Liver (tissue), 9 donors: ENCODE data around the gene EXPH5. TPM values are rescaled to one million over a fixed set of nuclear protein-coding genes. Genes with fewer than 3 reads are reported as not detected.
"Not testable (repeated sequence)": the region's sequence is repeated elsewhere in the genome, so short reads cannot be mapped to it uniquely, and the experiment has no call there.

ENCODE experiments used
- DNase-seq: peaks from one replicate; pipeline ENCODE4 v3.0.0-alpha.2; 2017; ENCODE audit warnings: low spot score
- H3K27ac ChIP-seq, 2 donors: one replicate each; pipeline ENCODE4 v1.7.0; 2013; ENCODE audit warnings: inconsistent platforms in 2 of 2, low read length in 2 of 2, control low read depth in 1 of 2, low read depth in 1 of 2, mild to moderate bottlenecking in 1 of 2
- H3K27me3 ChIP-seq, 4 donors: one replicate each; pipeline versions ENCODE4 v1.6.1 to v1.7.0; 2013; ENCODE audit warnings: low read length in 3 of 4, inconsistent platforms in 1 of 4, mild to moderate bottlenecking in 1 of 4, moderate library complexity in 1 of 4; ENCODE audit not compliant: control insufficient read depth in 4 of 4, insufficient read depth in 4 of 4
- H3K36me3 ChIP-seq, 4 donors: one replicate each; pipeline versions ENCODE4 v1.6.1 to v1.7.0; 2013; ENCODE audit warnings: low read length in 3 of 4, mild to moderate bottlenecking in 3 of 4, low read depth in 1 of 4, moderate library complexity in 1 of 4; ENCODE audit not compliant: control insufficient read depth in 4 of 4, insufficient read depth in 3 of 4
- H3K4me1 ChIP-seq, 4 donors: one replicate each; pipeline versions ENCODE4 v1.6.1 to v1.7.0; 2013; ENCODE audit warnings: low read length in 3 of 4, mild to moderate bottlenecking in 3 of 4, moderate library complexity in 1 of 4; ENCODE audit not compliant: control insufficient read depth in 4 of 4, insufficient read depth in 4 of 4
- H3K4me3 ChIP-seq, 3 donors: one replicate each; pipeline versions ENCODE4 v1.6.1 to v1.7.0; 2013; ENCODE audit warnings: low read length in 3 of 3, control low read depth in 1 of 3, low read depth in 1 of 3, mild to moderate bottlenecking in 1 of 3
- H3K9ac ChIP-seq, 2 donors: one replicate each; pipeline ENCODE4 v1.7.0; 2013; ENCODE audit warnings: low read length in 2 of 2, mild to moderate bottlenecking in 2 of 2, moderate library complexity in 2 of 2, control low read depth in 1 of 2, low read depth in 1 of 2
- H3K9me3 ChIP-seq, 4 donors: one replicate each; pipeline versions ENCODE4 v1.6.1 to v1.7.0; 2013; ENCODE audit warnings: low read length in 3 of 4; ENCODE audit not compliant: control insufficient read depth in 4 of 4
- ATF3 ChIP-seq: IDR thresholded peaks from 2 replicates; pipeline ENCODE4 v1.6.1; 2016; ENCODE audit warnings: antibody characterized with exemption
- EGR1 ChIP-seq, 2 donors: IDR thresholded peaks; 2 replicates each; pipeline ENCODE4 v1.6.1; 2016 to 2018; ENCODE audit warnings: antibody characterized with exemption in 2 of 2, low read depth in 2 of 2
- FOXA1 ChIP-seq: IDR thresholded peaks from 2 replicates; pipeline ENCODE4 v1.6.1; 2016; ENCODE audit warnings: antibody characterized with exemption
- FOXA2 ChIP-seq: IDR thresholded peaks from 2 replicates; pipeline ENCODE4 v1.6.1; 2016; ENCODE audit warnings: antibody characterized with exemption
- GABPA ChIP-seq, 2 donors: IDR thresholded peaks in 1 of 2; conservative IDR thresholded peaks in 1 of 2; 2 replicates each; pipeline ENCODE4 v1.6.1; 2016; ENCODE audit warnings: antibody characterized with exemption in 2 of 2, mild to moderate bottlenecking in 1 of 2, moderate library complexity in 1 of 2
- HNF4A ChIP-seq, 2 donors: conservative IDR thresholded peaks; 2 replicates each; pipeline ENCODE4 v1.6.1; 2016; ENCODE audit warnings: antibody characterized with exemption in 2 of 2, mild to moderate bottlenecking in 2 of 2
- HNF4G ChIP-seq: IDR thresholded peaks from 2 replicates; pipeline ENCODE4 v1.6.1; 2016; ENCODE audit warnings: antibody characterized with exemption
- JUND ChIP-seq, 2 donors: IDR thresholded peaks; 2 replicates each; pipeline ENCODE4 v1.6.1; 2016; ENCODE audit warnings: antibody characterized with exemption in 2 of 2
- NR2F2 ChIP-seq: IDR thresholded peaks from 2 replicates; pipeline ENCODE4 v1.6.1; 2016; ENCODE audit warnings: antibody characterized with exemption
- RAD21 ChIP-seq, 2 donors: IDR thresholded peaks; 2 replicates each; pipeline ENCODE4 v1.6.1; 2016; ENCODE audit warnings: antibody characterized with exemption in 2 of 2, mild to moderate bottlenecking in 2 of 2
- REST ChIP-seq: IDR thresholded peaks from 2 replicates; pipeline ENCODE4 v1.6.1; 2016; ENCODE audit warnings: antibody characterized with exemption, mild to moderate bottlenecking
- RXRA ChIP-seq, 2 donors: IDR thresholded peaks; 2 replicates each; pipeline ENCODE4 v1.6.1; 2017 to 2018; ENCODE audit warnings: antibody characterized with exemption in 2 of 2, mild to moderate bottlenecking in 1 of 2
- SP1 ChIP-seq: IDR thresholded peaks from 2 replicates; pipeline ENCODE4 v1.6.1; 2018; ENCODE audit warnings: antibody characterized with exemption, mild to moderate bottlenecking
- TAF1 ChIP-seq: conservative IDR thresholded peaks from 2 replicates; pipeline ENCODE4 v1.6.1; 2016; ENCODE audit warnings: antibody characterized with exemption, mild to moderate bottlenecking
- YY1 ChIP-seq: IDR thresholded peaks from 2 replicates; pipeline ENCODE4 v1.6.1; 2016; ENCODE audit warnings: antibody characterized with exemption, mild to moderate bottlenecking
- WGBS: extraction: QIAGEN DNeasy Blood & Tissue Kit; methylation state at CpG from one replicate; pipeline ENCODE4 v1.1.7; 2013; 5-methylcytosine and 5-hydroxymethylcytosine counted together
- polyA plus RNA-seq, 2 donors: library from polyadenylated mRNA; stranded (reverse) in 1 of 2; unstranded in 1 of 2; fragments of 200-250 nt in 1 of 2; fragments of >200 nt in 1 of 2; fragmentation: Nextera tagmentation in 1 of 2; extraction: Ambion mirVana in 1 of 2; gene quantifications; one replicate each; pipeline versions ENCODE4 v1.2.1 to v1.2.3, GENCODE V29; 2013 to 2015
- total RNA-seq, 2 donors: library from RNA; depleted of rRNA; stranded (reverse); fragments of >200 nt; gene quantifications; one replicate each; pipeline ENCODE4 v1.2.3, GENCODE V29; 2014
- TF ChIP-seq, protein P1 (sequence below): fragments of 150-350 bp; IDR thresholded peaks from 2 replicates; pipeline ENCODE4 v1.5.1; 2017; ENCODE audit warnings: improper control_type of control experiment, low read depth, low read length; ENCODE audit not compliant: missing input control
- TF ChIP-seq, protein P2 (sequence below): IDR thresholded peaks from 2 replicates; pipeline ENCODE4 v1.6.1; 2016; ENCODE audit warnings: antibody characterized with exemption
- TF ChIP-seq, protein P3 (sequence below): IDR thresholded peaks from 2 replicates; pipeline ENCODE4 v1.6.1; 2016; ENCODE audit warnings: antibody characterized with exemption
- donor health status: healthy.
- donor health status: healthy.
- donor health status: healthy.
- donor health status: healthy.
- donor health status: healthy.

EXPH5 gene
- total and polyA plus RNA-seq, 4 donors = 0.47 to 6.1 (median 1.5) TPM

- Histone ChIP-seq H3K4me3 (no peak overlapping the region), H3K9me3 (no peaks in the 10 kb centered on the region), H3K27me3 (no peaks in the 10 kb centered on the region), H3K27ac (no peak overlapping the region), H3K9ac (no peak overlapping the region), H3K4me1 (peaks cover 0 to 3% (median under 1%) of the 10 kb centered on the region in 4 donors), H3K36me3 (no peaks in the 10 kb centered on the region)
- 93% methylated on average over 4 of the region's 4 CpGs for WGBS
- TF ChIP-seq FOXA2 (no peak), NR2F2 (no peak), HNF4G (no peak), REST (no peak), JUND (IDR thresholded peaks at IDR 0.05) (no peak), HNF4A (conservative IDR thresholded peaks at IDR 0.05) (no peak), FOXA1 (no peak), RAD21 (IDR thresholded peaks at IDR 0.05) (no peak)
- DNase-seq = no peak
Observed at GRCh38 chr11:108587109-108587508, 6.5 kb downstream of the EXPH5 start.

DNA sequence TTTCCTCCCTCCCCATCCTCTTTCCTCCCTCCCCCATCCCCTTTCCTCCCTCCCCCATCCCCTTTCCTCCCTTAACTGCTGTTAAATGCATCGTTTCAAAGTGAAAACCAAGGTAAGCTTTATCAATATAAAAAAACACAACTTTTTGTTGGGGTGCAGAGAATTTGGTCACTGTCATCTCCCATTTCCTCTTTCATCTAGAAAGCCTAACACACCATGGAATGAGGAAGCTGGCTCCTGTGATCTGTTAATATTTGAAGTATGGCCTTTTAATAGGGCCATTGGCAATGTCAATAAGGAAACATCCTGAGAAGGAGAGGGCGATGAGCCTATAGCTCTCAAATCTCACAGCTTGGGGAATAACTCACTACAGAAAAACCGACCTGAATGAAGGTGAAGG lies 7.0 kb downstream of the EXPH5 start:
- no peaks in the 10 kb centered on the region for H3K4me1 ChIP-seq
- DNase-seq = no peak
- no peak overlapping the region for H3K27ac ChIP-seq
- no peaks in the 10 kb centered on the region for H3K27me3 ChIP-seq
- TF ChIP-seq, protein P1, sequence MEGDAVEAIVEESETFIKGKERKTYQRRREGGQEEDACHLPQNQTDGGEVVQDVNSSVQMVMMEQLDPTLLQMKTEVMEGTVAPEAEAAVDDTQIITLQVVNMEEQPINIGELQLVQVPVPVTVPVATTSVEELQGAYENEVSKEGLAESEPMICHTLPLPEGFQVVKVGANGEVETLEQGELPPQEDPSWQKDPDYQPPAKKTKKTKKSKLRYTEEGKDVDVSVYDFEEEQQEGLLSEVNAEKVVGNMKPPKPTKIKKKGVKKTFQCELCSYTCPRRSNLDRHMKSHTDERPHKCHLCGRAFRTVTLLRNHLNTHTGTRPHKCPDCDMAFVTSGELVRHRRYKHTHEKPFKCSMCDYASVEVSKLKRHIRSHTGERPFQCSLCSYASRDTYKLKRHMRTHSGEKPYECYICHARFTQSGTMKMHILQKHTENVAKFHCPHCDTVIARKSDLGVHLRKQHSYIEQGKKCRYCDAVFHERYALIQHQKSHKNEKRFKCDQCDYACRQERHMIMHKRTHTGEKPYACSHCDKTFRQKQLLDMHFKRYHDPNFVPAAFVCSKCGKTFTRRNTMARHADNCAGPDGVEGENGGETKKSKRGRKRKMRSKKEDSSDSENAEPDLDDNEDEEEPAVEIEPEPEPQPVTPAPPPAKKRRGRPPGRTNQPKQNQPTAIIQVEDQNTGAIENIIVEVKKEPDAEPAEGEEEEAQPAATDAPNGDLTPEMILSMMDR = no peak
- TF ChIP-seq TAF1 = no peak
- no peak for TF ChIP-seq FOXA2
- TF ChIP-seq FOXA1 = no peak
- no peak for TF ChIP-seq HNF4A (conservative IDR thresholded peaks at IDR 0.05)
- no peak for TF ChIP-seq ATF3
- no peak for TF ChIP-seq EGR1 (IDR thresholded peaks at IDR 0.05; ENCODE audit: low read depth in 2 of 2)
- no peak for TF ChIP-seq REST
- TF ChIP-seq SP1 = no peak
- TF ChIP-seq RAD21 (IDR thresholded peaks at IDR 0.05) = no peak
- no peak for TF ChIP-seq NR2F2
- TF ChIP-seq JUND (IDR thresholded peaks at IDR 0.05) = no peak
- TF ChIP-seq, protein P2, sequence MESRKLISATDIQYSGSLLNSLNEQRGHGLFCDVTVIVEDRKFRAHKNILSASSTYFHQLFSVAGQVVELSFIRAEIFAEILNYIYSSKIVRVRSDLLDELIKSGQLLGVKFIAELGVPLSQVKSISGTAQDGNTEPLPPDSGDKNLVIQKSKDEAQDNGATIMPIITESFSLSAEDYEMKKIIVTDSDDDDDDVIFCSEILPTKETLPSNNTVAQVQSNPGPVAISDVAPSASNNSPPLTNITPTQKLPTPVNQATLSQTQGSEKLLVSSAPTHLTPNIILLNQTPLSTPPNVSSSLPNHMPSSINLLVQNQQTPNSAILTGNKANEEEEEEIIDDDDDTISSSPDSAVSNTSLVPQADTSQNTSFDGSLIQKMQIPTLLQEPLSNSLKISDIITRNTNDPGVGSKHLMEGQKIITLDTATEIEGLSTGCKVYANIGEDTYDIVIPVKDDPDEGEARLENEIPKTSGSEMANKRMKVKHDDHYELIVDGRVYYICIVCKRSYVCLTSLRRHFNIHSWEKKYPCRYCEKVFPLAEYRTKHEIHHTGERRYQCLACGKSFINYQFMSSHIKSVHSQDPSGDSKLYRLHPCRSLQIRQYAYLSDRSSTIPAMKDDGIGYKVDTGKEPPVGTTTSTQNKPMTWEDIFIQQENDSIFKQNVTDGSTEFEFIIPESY = no peak
- no peak for TF ChIP-seq YY1
- TF ChIP-seq RXRA (IDR thresholded peaks at IDR 0.05) = no peak
- TF ChIP-seq, protein P3, sequence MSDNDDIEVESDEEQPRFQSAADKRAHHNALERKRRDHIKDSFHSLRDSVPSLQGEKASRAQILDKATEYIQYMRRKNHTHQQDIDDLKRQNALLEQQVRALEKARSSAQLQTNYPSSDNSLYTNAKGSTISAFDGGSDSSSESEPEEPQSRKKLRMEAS = no peak
- TF ChIP-seq GABPA (IDR thresholded peaks at IDR 0.05 in 1 of 2, conservative IDR thresholded peaks at IDR 0.05 in 1 of 2) = no peak
- no peak for TF ChIP-seq HNF4G
- H3K4me3 ChIP-seq = no peak overlapping the region
- H3K36me3 ChIP-seq = no peaks in the 10 kb centered on the region
- 76% methylated on average over 3 of the region's 3 CpGs for WGBS
- H3K9ac ChIP-seq = no peak overlapping the region
- H3K9me3 ChIP-seq = no peaks in the 10 kb centered on the region

DNA sequence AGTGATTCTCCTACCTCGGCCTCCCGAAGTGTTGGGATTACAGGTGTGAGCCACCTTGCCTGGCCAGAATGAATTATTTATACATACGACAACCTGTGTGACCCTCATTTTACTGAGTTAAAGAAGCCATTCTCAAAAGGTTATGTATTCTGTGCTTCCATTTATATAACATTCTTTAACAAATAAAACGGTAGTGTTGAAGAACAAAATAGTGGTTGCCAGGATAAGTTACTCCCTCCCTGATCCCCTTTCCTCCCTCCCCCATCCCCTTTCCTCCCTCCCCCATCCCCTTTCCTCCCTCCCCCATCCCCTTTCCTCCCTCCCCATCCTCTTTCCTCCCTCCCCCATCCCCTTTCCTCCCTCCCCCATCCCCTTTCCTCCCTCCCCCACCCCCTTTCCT lies 7.4 kb downstream of the EXPH5 start:
- H3K36me3 ChIP-seq, H3K27me3 ChIP-seq, H3K27ac ChIP-seq, H3K4me3 ChIP-seq, H3K9me3 ChIP-seq, H3K4me1 ChIP-seq, DNase-seq, H3K9ac ChIP-seq: not testable (repeated sequence)
- 97% methylated on average over 4 of the region's 4 CpGs for WGBS
